DOHH2 (cell line): ENCODE results near the gene SDHB.

Experiments used
- H3F3A ChIP-seq: fragments of 200-600 bp; sonication (generic), shearing (Covaris generic); 2 replicates; pipeline ENCODE4 v1.6.0; 2016; ENCODE audit warnings: antibody characterized with exemption, mild to moderate bottlenecking; ENCODE audit not compliant: control insufficient read depth, insufficient read depth
- H3K27ac ChIP-seq: fragments of 200-600 bp; sonication (generic); 2 replicates; pipeline ENCODE4 v1.5.1; 2014; ENCODE audit warnings: low read depth, mild to moderate bottlenecking, low read length, moderate library complexity
- H3K27me3 ChIP-seq: fragments of 200-600 bp; sonication (generic); 2 replicates; pipeline ENCODE4 v1.6.1; 2014; ENCODE audit warnings: mild to moderate bottlenecking, low read length, mixed read lengths; ENCODE audit not compliant: control insufficient read depth
- H3K36me3 ChIP-seq: fragments of 200-600 bp; sonication (generic); 2 replicates; pipeline ENCODE4 v1.6.1; 2014; ENCODE audit warnings: mild to moderate bottlenecking, low read length, moderate library complexity, mixed read lengths; ENCODE audit not compliant: control insufficient read depth
- H3K4me1 ChIP-seq: fragments of 200-600 bp; sonication (generic); 2 replicates; pipeline ENCODE4 v1.6.1; 2014; ENCODE audit warnings: mild to moderate bottlenecking, low read length, mixed read lengths; ENCODE audit not compliant: control insufficient read depth
- H3K4me2 ChIP-seq: fragments of 200-600 bp; sonication (generic); 2 replicates; pipeline ENCODE4 v1.6.0; 2014; ENCODE audit warnings: mild to moderate bottlenecking, low read length, moderate library complexity
- H3K4me3 ChIP-seq: fragments of 200-600 bp; sonication (generic); 2 replicates; pipeline ENCODE4 v1.5.1; 2014; ENCODE audit warnings: mild to moderate bottlenecking, low read length, mixed read lengths
- H3K79me2 ChIP-seq: fragments of 200-600 bp; sonication (generic); 2 replicates; pipeline ENCODE4 v1.6.1; 2014; ENCODE audit warnings: mild to moderate bottlenecking, low read length, mixed read lengths; ENCODE audit not compliant: control insufficient read depth
- H3K9me2 ChIP-seq: fragments of 200-600 bp; sonication (generic); replicated peaks from 2 replicates; pipeline ENCODE4 v1.6.1; 2014; ENCODE audit warnings: mild to moderate bottlenecking, low read length, mixed read lengths; ENCODE audit not compliant: control insufficient read depth
- H3K9me3 ChIP-seq: fragments of 200-600 bp; sonication (generic); 2 replicates; pipeline ENCODE4 v1.6.1; 2014; ENCODE audit warnings: antibody characterized with exemption, low read length, mixed read lengths; ENCODE audit not compliant: control insufficient read depth, insufficient read depth
- H4K20me1 ChIP-seq: fragments of 200-600 bp; sonication (generic); 2 replicates; pipeline ENCODE4 v1.6.0; 2014; ENCODE audit warnings: low read depth, mild to moderate bottlenecking, antibody characterized with exemption, low read length, moderate library complexity; ENCODE audit not compliant: control insufficient read depth, insufficient read depth
- EZH2phosphoT487 ChIP-seq: fragments of 200-600 bp; sonication (generic); IDR thresholded peaks from 2 replicates; pipeline ENCODE4 v1.6.1; 2017; ENCODE audit warnings: borderline replicate concordance, mild to moderate bottlenecking, antibody characterized with exemption, low read length, moderate library complexity, mixed read lengths
- TF ChIP-seq, protein P1 (sequence below): fragments of 200-600 bp; sonication (generic); IDR thresholded peaks from one replicate; pipeline ENCODE4 v1.5.1; 2014; ENCODE audit warnings: antibody characterized with exemption, mild to moderate bottlenecking, low read depth, low read length; ENCODE audit not compliant: poor library complexity, severe bottlenecking

The SDHB gene

DNA sequence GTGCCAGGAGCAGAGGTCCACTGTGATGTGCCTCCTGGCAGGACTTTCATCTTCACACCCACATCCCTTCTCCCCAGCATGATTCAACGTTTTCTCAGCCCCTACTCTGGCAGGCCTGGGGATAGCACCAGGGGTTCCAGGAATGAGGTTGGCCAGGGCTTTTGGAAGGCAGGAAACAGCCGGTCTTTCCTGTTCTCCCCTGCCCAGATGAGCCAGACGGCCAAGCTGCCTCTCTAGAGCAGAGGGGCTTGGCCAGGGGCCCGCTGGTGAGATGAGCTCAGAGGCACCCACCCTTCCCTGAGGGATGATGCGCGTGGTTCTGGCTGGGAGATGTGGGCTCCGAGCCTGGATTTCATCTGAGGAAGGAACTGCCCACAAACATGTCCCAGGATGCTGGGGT, 69.1 kb downstream of the SDHB start:
- no peaks in the 10 kb centered on the region for H3K9me2 ChIP-seq
- H3K36me3 ChIP-seq = no peaks in the 10 kb centered on the region
- H3K4me2 ChIP-seq = no peak overlapping the region
- no peak for TF ChIP-seq EZH2phosphoT487
- TF ChIP-seq, protein P1, sequence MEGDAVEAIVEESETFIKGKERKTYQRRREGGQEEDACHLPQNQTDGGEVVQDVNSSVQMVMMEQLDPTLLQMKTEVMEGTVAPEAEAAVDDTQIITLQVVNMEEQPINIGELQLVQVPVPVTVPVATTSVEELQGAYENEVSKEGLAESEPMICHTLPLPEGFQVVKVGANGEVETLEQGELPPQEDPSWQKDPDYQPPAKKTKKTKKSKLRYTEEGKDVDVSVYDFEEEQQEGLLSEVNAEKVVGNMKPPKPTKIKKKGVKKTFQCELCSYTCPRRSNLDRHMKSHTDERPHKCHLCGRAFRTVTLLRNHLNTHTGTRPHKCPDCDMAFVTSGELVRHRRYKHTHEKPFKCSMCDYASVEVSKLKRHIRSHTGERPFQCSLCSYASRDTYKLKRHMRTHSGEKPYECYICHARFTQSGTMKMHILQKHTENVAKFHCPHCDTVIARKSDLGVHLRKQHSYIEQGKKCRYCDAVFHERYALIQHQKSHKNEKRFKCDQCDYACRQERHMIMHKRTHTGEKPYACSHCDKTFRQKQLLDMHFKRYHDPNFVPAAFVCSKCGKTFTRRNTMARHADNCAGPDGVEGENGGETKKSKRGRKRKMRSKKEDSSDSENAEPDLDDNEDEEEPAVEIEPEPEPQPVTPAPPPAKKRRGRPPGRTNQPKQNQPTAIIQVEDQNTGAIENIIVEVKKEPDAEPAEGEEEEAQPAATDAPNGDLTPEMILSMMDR = no peak
- no peaks in the 10 kb centered on the region for H3F3A ChIP-seq
- H3K79me2 ChIP-seq = no peaks in the 10 kb centered on the region
- H3K4me1 ChIP-seq = no peaks in the 10 kb centered on the region
- no peak overlapping the region for H3K4me3 ChIP-seq
- H4K20me1 ChIP-seq = no peaks in the 10 kb centered on the region
- H3K27ac ChIP-seq = no peak overlapping the region
- H3K27me3 ChIP-seq = peaks cover 14% of the 10 kb centered on the region
- no peaks in the 10 kb centered on the region for H3K9me3 ChIP-seq

DNA sequence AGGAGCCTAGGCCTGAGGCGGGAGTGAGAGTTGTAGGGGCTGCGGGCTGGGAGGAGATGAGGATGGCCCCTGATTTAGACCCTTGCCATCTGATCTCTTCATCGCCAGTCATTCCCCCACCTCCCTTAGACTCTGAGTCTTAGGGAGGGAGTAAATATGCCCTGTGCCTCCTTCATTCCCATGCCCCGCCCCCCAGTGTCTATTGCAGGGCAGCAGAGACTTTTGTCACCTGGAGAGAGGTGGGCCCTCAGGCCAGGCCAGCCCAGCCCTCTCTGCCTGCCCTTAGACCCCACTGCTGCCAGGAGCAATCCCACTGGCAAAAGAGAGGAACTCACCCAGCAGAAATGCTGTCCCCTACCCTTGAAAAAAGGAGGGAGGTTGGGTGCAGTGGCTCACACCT, 70.2 kb downstream of the SDHB start:
- Histone ChIP-seq H3K36me3 (no peaks in the 10 kb centered on the region), H3K9me2 (no peaks in the 10 kb centered on the region), H3K4me1 (no peaks in the 10 kb centered on the region), H3K4me2 (no peak overlapping the region), H3K27ac (no peak overlapping the region), H3K9me3 (no peaks in the 10 kb centered on the region), H3K27me3 (peaks cover 22% of the 10 kb centered on the region), H3F3A (no peaks in the 10 kb centered on the region), H4K20me1 (no peaks in the 10 kb centered on the region), H3K4me3 (no peak overlapping the region), H3K79me2 (no peaks in the 10 kb centered on the region)
- TF ChIP-seq EZH2phosphoT487 = no peak

DNA sequence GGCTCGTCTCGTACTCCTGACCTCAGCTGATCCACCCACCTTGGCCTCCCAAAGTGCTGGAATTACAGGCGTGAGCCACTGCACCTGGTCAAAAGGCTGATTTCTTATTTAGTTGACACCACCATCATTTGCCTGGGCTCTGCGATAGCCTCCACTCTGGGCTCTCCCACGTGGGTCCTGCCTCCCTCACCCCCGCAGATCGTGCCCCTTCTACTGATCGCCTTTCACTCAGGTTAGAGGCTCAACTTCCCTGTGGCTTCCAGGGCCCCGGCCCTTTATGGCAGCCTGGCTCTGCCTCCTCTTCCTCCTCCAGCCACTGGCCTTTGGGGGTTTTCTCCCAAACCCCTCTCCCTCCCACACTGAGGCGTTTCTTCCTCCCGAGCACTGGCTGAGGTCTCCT, 70.9 kb downstream of the SDHB start:
- no peaks in the 10 kb centered on the region for H3K4me1 ChIP-seq
- no peak overlapping the region for H3K4me2 ChIP-seq
- no peaks in the 10 kb centered on the region for H3F3A ChIP-seq
- H3K9me2 ChIP-seq = no peaks in the 10 kb centered on the region
- H3K4me3 ChIP-seq = no peak overlapping the region
- H3K9me3 ChIP-seq = no peaks in the 10 kb centered on the region
- H4K20me1 ChIP-seq = no peaks in the 10 kb centered on the region
- H3K36me3 ChIP-seq = no peaks in the 10 kb centered on the region
- H3K27me3 ChIP-seq = peaks cover 24% of the 10 kb centered on the region
- H3K79me2 ChIP-seq = no peaks in the 10 kb centered on the region
- H3K27ac ChIP-seq = no peak overlapping the region
- TF ChIP-seq EZH2phosphoT487 = no peak
- TF ChIP-seq, protein P1 = no peak

DNA sequence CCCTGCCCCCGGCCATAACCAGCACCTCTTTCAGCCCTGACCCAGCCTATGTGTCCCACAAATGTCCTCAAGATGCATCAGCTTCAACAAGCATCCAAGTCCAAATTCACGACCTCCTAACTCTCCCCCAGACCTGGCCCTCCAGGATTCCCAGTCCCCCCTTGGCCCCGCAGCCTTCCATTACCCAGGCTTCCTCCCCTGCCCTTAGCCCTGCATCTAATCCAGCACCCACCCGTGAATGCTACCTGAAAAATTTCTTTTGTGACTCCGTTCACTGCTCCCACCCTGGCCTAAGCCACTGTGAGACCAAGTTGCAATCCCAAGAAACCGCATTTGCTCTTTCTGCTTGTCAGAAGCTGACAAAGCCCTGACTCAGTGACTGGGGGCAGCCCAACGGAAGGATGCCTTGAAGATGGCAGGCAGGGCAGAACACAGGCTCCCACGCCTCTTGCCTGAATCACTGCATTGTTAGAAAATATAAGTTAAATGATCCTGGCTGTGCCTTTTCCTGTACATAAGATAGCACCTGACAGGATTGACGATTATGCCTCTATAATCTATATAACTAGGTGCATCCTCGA, 72.5 kb downstream of the SDHB start:
- Histone ChIP-seq H3F3A (no peaks in the 10 kb centered on the region), H3K79me2 (no peaks in the 10 kb centered on the region), H3K4me1 (no peaks in the 10 kb centered on the region), H3K4me3 (no peak overlapping the region), H4K20me1 (no peaks in the 10 kb centered on the region), H3K36me3 (no peaks in the 10 kb centered on the region), H3K27ac (no peak overlapping the region), H3K9me2 (no peaks in the 10 kb centered on the region), H3K9me3 (no peaks in the 10 kb centered on the region), H3K27me3 (peaks cover 24% of the 10 kb centered on the region), H3K4me2 (no peak overlapping the region)
- TF ChIP-seq, protein P1 = no peak
- no peak for TF ChIP-seq EZH2phosphoT487
